HG03039 (cell line): ENCODE data around the gene SPATS2L.

Experiments used
- ATAC-seq: cut with Tn5 transposase; IDR thresholded peaks from one replicate; pipeline ENCODE4 v1.9.1; 2021; ENCODE audit warnings: mild to moderate bottlenecking, moderate library complexity; ENCODE audit not compliant: unreplicated experiment

The SPATS2L gene

GRCh38 chr2:200317975-200318374 is 11.5 kb downstream of the SPATS2L start:
- ATAC-seq: no peak

GRCh38 chr2:200318940-200319435 is 12.5 kb downstream of the SPATS2L start:
- ATAC-seq: no peak

- ATAC-seq: no peak
These were observed 13.2 kb downstream of the SPATS2L start for GRCh38 chr2:200319548-200320337.

GRCh38 chr2:200320344-200320743 is 13.9 kb downstream of the SPATS2L start:
- no peak for ATAC-seq

- no peak for ATAC-seq
These were observed 14.5 kb downstream of the SPATS2L start for GRCh38 chr2:200320991-200321390.

- no peak for ATAC-seq
These were observed 15.5 kb downstream of the SPATS2L start for GRCh38 chr2:200321780-200322534.

GRCh38 chr2:200322607-200323006 is 16.1 kb downstream of the SPATS2L start:
- no peak for ATAC-seq

GRCh38 chr2:200324362-200324761 is 17.9 kb downstream of the SPATS2L start:
- no peak for ATAC-seq

- no peak for ATAC-seq
These were observed 22.9 kb downstream of the SPATS2L start for GRCh38 chr2:200329384-200329783.

- ATAC-seq: no peak
These were observed 23.3 kb downstream of the SPATS2L start for GRCh38 chr2:200329798-200330197.

- ATAC-seq: no peak
These were observed 24.0 kb downstream of the SPATS2L start for GRCh38 chr2:200330351-200331060.

- ATAC-seq: no peak
These were observed 24.5 kb downstream of the SPATS2L start for GRCh38 chr2:200331061-200331400.

- no peak for ATAC-seq
These were observed 29.2 kb downstream of the SPATS2L start for GRCh38 chr2:200335657-200336056.

- ATAC-seq: no peak
These were observed 30.6 kb downstream of the SPATS2L start for GRCh38 chr2:200336980-200337615.

- ATAC-seq: no peak
These were observed 31.1 kb downstream of the SPATS2L start for GRCh38 chr2:200337621-200338020.

GRCh38 chr2:200338692-200339091 is 32.2 kb downstream of the SPATS2L start:
- ATAC-seq: no peak

GRCh38 chr2:200340508-200341224 is 34.2 kb downstream of the SPATS2L start:
- no peak for ATAC-seq

GRCh38 chr2:200341376-200341775 is 34.9 kb downstream of the SPATS2L start:
- no peak for ATAC-seq

GRCh38 chr2:200342235-200342634 is 35.7 kb downstream of the SPATS2L start:
- ATAC-seq: no peak

GRCh38 chr2:200342654-200343053 is 36.2 kb downstream of the SPATS2L start:
- no peak for ATAC-seq
